C4-2B (cell line): ENCODE results near the gene RPL37A.

Experiments
- CTCF ChIP-seq: fragments of 450-650 bp; conservative IDR thresholded peaks from 2 replicates; pipeline ENCODE4 v1.5.1; 2017; ENCODE audit warnings: mild to moderate bottlenecking
- ZFX ChIP-seq: fragments of 450-650 bp; IDR thresholded peaks from 2 replicates; pipeline ENCODE4 v1.6.1; 2017

- TF ChIP-seq CTCF = no peak
- no peak for TF ChIP-seq ZFX
These were observed 29.0 kb downstream of the RPL37A start for GRCh38 chr2:216527600-216527999.
